Spleen (tissue), 7 donors: ENCODE data around the gene PDZD2.

Experiments used
- POLR2AphosphoS5 ChIP-seq, 3 donors: sonication (generic); formaldehyde crosslinking; IDR thresholded peaks; one replicate each; pipeline ENCODE4 v1.5.1; 2017; ENCODE audit warnings: antibody characterized with exemption in 3 of 3
- TF ChIP-seq, protein P1 (sequence below), 11 experiments: fragments of 200-600 bp in 7 of 11; fragments of 450-650 bp in 4 of 11; sonication (generic) in 4 of 11; IDR thresholded peaks in 8 of 11; conservative IDR thresholded peaks in 3 of 11; 1 replicate in 7 of 11; 2 replicates in 4 of 11; pipeline versions ENCODE4 v1.4.0 to v1.8.0; 2016 to 2021; ENCODE audit warnings: antibody characterized with exemption in 11 of 11, inconsistent platforms in 4 of 11, mild to moderate bottlenecking in 1 of 11
- donor health status: DM: no; HTN: no; CAD: no; lungs with moderate emphysema.
- donor health status: DM: no; HTN: no; CAD: no.
- donor health status: DM: no; HTN: no; CAD: no.

DNA sequence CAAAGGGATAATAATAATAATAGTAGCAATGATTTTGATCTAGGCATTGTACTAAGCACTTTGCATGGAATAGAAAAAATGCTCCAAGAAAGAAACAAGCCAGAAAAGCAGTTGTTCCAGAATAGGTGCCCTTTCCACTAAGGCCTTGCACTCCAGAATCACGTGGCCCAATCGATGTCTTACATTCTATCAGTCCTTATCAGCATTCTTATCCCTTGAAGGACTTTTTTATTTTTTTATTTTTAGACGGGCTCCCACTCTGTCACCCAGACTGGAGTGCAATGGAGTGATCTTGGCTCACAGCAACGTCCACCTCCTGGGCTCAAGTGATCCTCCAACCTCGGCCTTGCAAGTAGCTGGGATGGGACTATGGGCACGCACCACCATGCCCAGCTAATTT is 36.5 kb downstream of the PDZD2 start:
- TF ChIP-seq, protein P1, sequence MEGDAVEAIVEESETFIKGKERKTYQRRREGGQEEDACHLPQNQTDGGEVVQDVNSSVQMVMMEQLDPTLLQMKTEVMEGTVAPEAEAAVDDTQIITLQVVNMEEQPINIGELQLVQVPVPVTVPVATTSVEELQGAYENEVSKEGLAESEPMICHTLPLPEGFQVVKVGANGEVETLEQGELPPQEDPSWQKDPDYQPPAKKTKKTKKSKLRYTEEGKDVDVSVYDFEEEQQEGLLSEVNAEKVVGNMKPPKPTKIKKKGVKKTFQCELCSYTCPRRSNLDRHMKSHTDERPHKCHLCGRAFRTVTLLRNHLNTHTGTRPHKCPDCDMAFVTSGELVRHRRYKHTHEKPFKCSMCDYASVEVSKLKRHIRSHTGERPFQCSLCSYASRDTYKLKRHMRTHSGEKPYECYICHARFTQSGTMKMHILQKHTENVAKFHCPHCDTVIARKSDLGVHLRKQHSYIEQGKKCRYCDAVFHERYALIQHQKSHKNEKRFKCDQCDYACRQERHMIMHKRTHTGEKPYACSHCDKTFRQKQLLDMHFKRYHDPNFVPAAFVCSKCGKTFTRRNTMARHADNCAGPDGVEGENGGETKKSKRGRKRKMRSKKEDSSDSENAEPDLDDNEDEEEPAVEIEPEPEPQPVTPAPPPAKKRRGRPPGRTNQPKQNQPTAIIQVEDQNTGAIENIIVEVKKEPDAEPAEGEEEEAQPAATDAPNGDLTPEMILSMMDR (IDR thresholded peaks at IDR 0.05 in 8 of 11, conservative IDR thresholded peaks at IDR 0.05 in 3 of 11) = no peak
- TF ChIP-seq POLR2AphosphoS5 (IDR thresholded peaks at IDR 0.05) = no peak
